Activated CD4-positive, alpha-beta memory T cell treated with anti-CD3 and anti-CD28 coated beads for 36 hours (primary cell): ENCODE data around the gene UGT1A7. TPM values are rescaled to one million over a fixed set of nuclear protein-coding genes. Genes with fewer than 3 reads are reported as not detected.
"Not testable (repeated sequence)": the region's sequence is repeated elsewhere in the genome, so short reads cannot be mapped to it uniquely, and the experiment has no call there.

Source experiments
- CTCF ChIA-PET: fragments of 350-600 bp; sonication (Branson Sonifier 250); formaldehyde crosslinking; loops from one replicate; lab custom pipeline; 2021; ENCODE audit warnings: antibody characterized with exemption, inconsistent platforms; lab: Charles Lee
- POLR2A ChIA-PET: fragments of 350-600 bp; sonication (Branson Sonifier 250); formaldehyde crosslinking; loops from one replicate; lab custom pipeline; 2021; ENCODE audit warnings: antibody characterized with exemption; lab: Charles Lee
- DNase-seq: peaks from one replicate; pipeline ENCODE4 v3.0.0-alpha.2; 2020
- H3K27ac Mint-ChIP-seq: one replicate; pipeline ENCODE4 v1.8.0; 2021; ENCODE audit warnings: mixed read lengths
- H3K27me3 Mint-ChIP-seq: one replicate; pipeline ENCODE4 v1.8.0; 2021; ENCODE audit warnings: mixed read lengths
- H3K36me3 Mint-ChIP-seq: one replicate; pipeline ENCODE4 v1.8.0; 2021; ENCODE audit warnings: mixed read lengths
- H3K4me1 Mint-ChIP-seq: one replicate; pipeline ENCODE4 v1.8.0; 2021; ENCODE audit warnings: low read depth, mixed read lengths
- H3K4me3 Mint-ChIP-seq: one replicate; pipeline ENCODE4 v1.8.0; 2021; ENCODE audit warnings: mild to moderate bottlenecking, mixed read lengths
- H3K9me3 Mint-ChIP-seq: one replicate; pipeline ENCODE4 v1.8.0; 2021; ENCODE audit warnings: mixed read lengths
- intact Hi-C: fragments of 100-400 bp; cut with micrococcal nuclease; formaldehyde crosslinking; loops from one replicate; pipeline ENCODE4 v1.15.1; 2023
- total RNA-seq, 2 experiments: library from RNA; stranded (reverse); gene quantifications; one replicate each; pipeline ENCODE4 v1.2.3, GENCODE V29; 2021

Gene UGT1A7
- total RNA-seq, 2 experiments from 2014 or later = not detected

GRCh38 chr2:233736868-233737653 is 55.4 kb downstream of the UGT1A7 start:
- H3K4me3 Mint-ChIP-seq, H3K9me3 Mint-ChIP-seq, H3K27ac Mint-ChIP-seq, H3K4me1 Mint-ChIP-seq, intact Hi-C loops, DNase-seq, H3K36me3 Mint-ChIP-seq: not testable (repeated sequence)
- CTCF ChIA-PET = interaction anchor here (2.4 kb wide), 1 partner anchor 26 kb away, joined by 6 read pairs; no protein-coding TSS in a partner anchor
- H3K27me3 Mint-ChIP-seq = peaks cover 15% of the 10 kb centered on the region
- POLR2A ChIA-PET = interaction anchor here (0.6 kb wide), 1 partner anchor 781 kb away, joined by 3 read pairs; no protein-coding TSS in a partner anchor

- Mint-ChIP-seq H3K27ac (no peak overlapping the region), H3K27me3 (peaks cover 10% of the 10 kb centered on the region), H3K36me3 (no peaks in the 10 kb centered on the region), H3K9me3 (no peaks in the 10 kb centered on the region), H3K4me3 (no peak overlapping the region), H3K4me1 (no peaks in the 10 kb centered on the region)
- intact Hi-C loops = no loop called here
- DNase-seq = no peak
- POLR2A ChIA-PET = no interaction called here
- CTCF ChIA-PET = no interaction called here
Observed at GRCh38 chr2:233740870-233741269, 59.2 kb downstream of the UGT1A7 start.

GRCh38 chr2:233743464-233744259 is 62.0 kb downstream of the UGT1A7 start:
- intact Hi-C loops = no loop called here
- Mint-ChIP-seq H3K4me1 (no peaks in the 10 kb centered on the region), H3K36me3 (no peaks in the 10 kb centered on the region), H3K27me3 (peaks cover 4% of the 10 kb centered on the region), H3K4me3 (no peak overlapping the region), H3K9me3 (no peaks in the 10 kb centered on the region), H3K27ac (no peak overlapping the region)
- ChIA-PET POLR2A (no interaction called here), CTCF (no interaction called here)
- no peak for DNase-seq

- intact Hi-C loops = no loop called here
- peaks cover 5% of the 10 kb centered on the region for H3K27me3 Mint-ChIP-seq
- no peaks in the 10 kb centered on the region for H3K36me3 Mint-ChIP-seq
- DNase-seq = no peak
- no peaks in the 10 kb centered on the region for H3K4me1 Mint-ChIP-seq
- H3K4me3 Mint-ChIP-seq = no peak overlapping the region
- ChIA-PET CTCF (no interaction called here), POLR2A (no interaction called here)
- H3K9me3 Mint-ChIP-seq = no peaks in the 10 kb centered on the region
- H3K27ac Mint-ChIP-seq = no peak overlapping the region
Observed at GRCh38 chr2:233745073-233745755, 63.5 kb downstream of the UGT1A7 start.

GRCh38 chr2:233745838-233746237 is 64.1 kb downstream of the UGT1A7 start:
- POLR2A ChIA-PET, H3K4me3 Mint-ChIP-seq, CTCF ChIA-PET, H3K9me3 Mint-ChIP-seq, H3K4me1 Mint-ChIP-seq, intact Hi-C loops, DNase-seq, H3K36me3 Mint-ChIP-seq, H3K27ac Mint-ChIP-seq, H3K27me3 Mint-ChIP-seq: not testable (repeated sequence)

- Mint-ChIP-seq H3K4me3 (no peak overlapping the region), H3K9me3 (peaks cover 2% of the 10 kb centered on the region), H3K36me3 (no peaks in the 10 kb centered on the region), H3K27ac (no peak overlapping the region), H3K27me3 (peaks cover 5% of the 10 kb centered on the region), H3K4me1 (no peaks in the 10 kb centered on the region)
- POLR2A ChIA-PET = no interaction called here
- intact Hi-C loops = no loop called here
- DNase-seq = no peak
- CTCF ChIA-PET = interaction anchor here (0.6 kb wide), 1 partner anchor 204 kb away, joined by 4 read pairs; no protein-coding TSS in a partner anchor
Observed at GRCh38 chr2:233746475-233747282, 65.0 kb downstream of the UGT1A7 start.

GRCh38 chr2:233747283-233747544 is 65.5 kb downstream of the UGT1A7 start:
- Mint-ChIP-seq H3K27ac (no peak overlapping the region), H3K36me3 (no peaks in the 10 kb centered on the region), H3K9me3 (peaks cover 2% of the 10 kb centered on the region), H3K4me3 (no peak overlapping the region), H3K4me1 (no peaks in the 10 kb centered on the region), H3K27me3 (peaks cover 5% of the 10 kb centered on the region)
- intact Hi-C loops = no loop called here
- no peak for DNase-seq
- ChIA-PET CTCF (interaction anchor here (0.6 kb wide), 1 partner anchor 204 kb away, joined by 4 read pairs; no protein-coding TSS in a partner anchor), POLR2A (no interaction called here)

GRCh38 chr2:233750689-233751088 is 69.0 kb downstream of the UGT1A7 start:
- intact Hi-C loops, H3K4me3 Mint-ChIP-seq, CTCF ChIA-PET, H3K4me1 Mint-ChIP-seq, H3K27ac Mint-ChIP-seq, H3K36me3 Mint-ChIP-seq, H3K9me3 Mint-ChIP-seq, H3K27me3 Mint-ChIP-seq, POLR2A ChIA-PET, DNase-seq: not testable (repeated sequence)

GRCh38 chr2:233751212-233752009 is 69.7 kb downstream of the UGT1A7 start:
- H3K27ac Mint-ChIP-seq, H3K4me3 Mint-ChIP-seq, CTCF ChIA-PET, H3K9me3 Mint-ChIP-seq, H3K36me3 Mint-ChIP-seq, POLR2A ChIA-PET, H3K4me1 Mint-ChIP-seq, H3K27me3 Mint-ChIP-seq, DNase-seq, intact Hi-C loops: not testable (repeated sequence)

- Mint-ChIP-seq H3K9me3 (peaks cover 2% of the 10 kb centered on the region), H3K27me3 (no peaks in the 10 kb centered on the region), H3K4me1 (no peaks in the 10 kb centered on the region), H3K36me3 (no peaks in the 10 kb centered on the region), H3K27ac (no peak overlapping the region), H3K4me3 (no peak overlapping the region)
- no peak for DNase-seq
- ChIA-PET POLR2A (no interaction called here), CTCF (no interaction called here)
- intact Hi-C loops = no loop called here
Observed at GRCh38 chr2:233754872-233755611, 73.3 kb downstream of the UGT1A7 start.
